HG03060 (cell line): ENCODE measurements around the gene DNAJC16.

ENCODE experiments used
- ATAC-seq: cut with Tn5 transposase; IDR thresholded peaks from one replicate; pipeline ENCODE4 v1.9.1; 2021; ENCODE audit warnings: low read depth, moderate number of reproducible peaks; ENCODE audit not compliant: unreplicated experiment

DNAJC16 gene

DNA sequence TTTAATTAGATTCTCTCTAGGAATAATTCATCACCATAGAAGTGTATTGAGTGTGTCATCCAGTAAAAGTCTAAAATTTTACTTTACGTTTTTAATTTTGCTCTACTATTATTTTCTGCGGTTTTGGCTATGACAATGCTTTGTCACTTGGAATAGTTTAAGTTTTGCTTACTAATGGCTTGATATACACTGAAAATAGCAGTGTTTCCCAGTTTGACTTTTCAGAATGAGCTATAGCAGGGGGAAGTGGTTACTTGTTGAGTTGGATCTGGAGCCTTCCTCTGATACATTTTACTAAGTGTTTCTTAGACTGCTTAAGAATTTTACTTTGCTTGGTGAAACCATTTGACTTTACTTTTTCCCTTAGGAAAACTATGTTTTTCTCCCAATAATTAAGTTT, 5.0 kb downstream of the DNAJC16 start:
- no peak for ATAC-seq

DNA sequence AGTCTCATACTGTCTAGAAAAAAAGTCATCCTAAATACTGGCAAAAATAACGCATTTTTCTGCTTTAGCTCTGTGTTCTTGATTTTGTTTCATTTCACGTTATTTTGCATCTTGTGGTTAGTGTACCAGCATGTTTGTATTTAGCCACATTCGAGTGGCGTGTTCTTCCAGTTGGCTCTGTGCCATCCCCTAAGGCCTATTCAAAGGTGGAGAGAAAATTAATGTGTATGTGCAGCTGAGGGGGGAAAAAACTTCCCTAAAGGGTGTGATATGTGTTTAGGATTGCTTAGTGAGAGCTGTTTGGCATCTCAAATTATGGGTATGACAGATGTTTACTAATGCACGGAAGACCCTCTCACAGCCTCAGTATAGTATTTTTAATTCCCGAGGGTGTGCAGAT, 12.1 kb downstream of the DNAJC16 start:
- ATAC-seq, result no peak

DNA sequence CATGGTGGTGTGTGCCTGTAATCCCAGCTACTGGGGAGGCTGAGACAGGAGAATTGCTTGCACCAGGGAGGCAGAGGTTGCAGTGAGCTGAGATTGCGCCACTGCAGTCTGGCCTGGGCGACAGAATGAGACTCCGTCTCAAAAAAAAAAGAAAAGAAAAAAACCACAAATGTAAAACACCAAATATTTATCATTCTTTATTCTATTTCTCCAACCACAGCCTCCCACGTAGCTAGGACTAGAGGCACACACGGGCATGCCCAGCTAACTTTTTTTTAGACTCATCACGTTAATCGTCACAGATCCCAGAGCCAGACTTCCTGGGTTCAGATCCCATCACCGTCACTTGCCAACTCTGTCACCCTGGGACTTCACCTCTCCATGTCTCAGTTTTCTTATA, 13.5 kb downstream of the DNAJC16 start:
- no peak for ATAC-seq

DNA sequence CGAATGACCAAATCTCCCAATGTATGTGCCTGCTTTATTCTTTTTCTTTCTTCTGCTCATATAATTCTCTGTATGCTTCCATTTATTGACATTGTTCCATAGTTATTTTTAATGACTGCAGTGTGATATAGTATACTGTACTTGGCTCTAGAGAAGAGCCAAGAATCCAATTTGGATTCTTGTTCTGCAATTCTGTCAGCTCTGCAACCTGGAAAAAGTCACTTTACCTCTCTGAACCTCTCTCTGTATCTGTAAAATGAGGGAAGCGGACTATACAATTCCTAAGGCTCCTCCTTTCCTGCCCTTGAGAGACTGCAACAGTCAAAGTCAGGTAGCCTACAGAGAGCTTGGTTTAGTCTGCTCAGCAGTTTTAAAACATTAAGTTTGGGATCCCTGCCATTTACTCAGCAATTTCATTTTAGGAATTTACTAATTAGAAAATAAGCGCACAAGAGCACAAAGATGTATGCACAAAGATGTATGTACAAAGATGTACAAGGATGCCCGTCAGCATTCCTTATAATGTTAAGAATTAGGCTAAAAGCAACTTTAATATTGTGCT, 14.7 kb downstream of the DNAJC16 start:
- no peak for ATAC-seq

DNA sequence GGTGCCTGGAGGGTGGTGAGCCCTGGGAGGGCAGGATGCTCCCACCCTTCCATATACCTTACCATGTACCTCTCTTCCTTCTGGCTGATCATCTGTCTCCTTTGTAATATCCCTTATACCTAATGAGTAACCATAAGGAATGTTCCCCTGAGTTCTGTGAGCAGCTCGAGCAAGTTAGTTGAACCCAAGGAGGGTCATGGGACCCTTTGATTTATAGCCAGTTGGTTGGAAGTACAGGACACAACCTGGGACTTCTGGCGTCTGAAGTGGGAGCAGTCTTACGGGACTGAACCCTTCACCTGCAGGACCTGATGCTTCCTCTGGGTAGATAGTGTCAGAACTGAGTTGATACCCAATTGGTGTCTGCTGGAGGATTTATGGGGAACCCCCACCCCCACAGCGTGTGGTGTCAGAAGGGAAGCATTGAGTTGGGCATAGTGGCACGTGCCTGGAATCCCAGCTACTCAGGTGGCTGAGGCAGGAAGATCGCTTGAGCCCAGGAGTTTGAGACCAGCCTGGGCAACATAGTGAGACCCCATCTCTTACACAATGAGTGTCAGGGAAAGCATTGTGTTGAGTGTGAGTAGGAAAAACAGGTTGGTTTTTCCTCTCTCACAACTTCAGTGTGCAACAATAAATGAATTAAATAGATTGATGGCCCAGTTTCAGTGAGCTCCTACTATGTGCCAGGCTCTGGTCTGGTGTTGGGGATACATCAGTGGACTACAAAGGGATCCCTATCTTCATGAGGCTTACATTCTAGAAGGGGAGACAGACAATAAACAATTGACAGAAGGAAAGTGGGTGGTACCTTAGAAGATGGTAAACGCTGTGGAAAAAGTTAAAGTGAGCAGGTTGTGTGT, 16.0 kb downstream of the DNAJC16 start:
- no peak for ATAC-seq

DNA sequence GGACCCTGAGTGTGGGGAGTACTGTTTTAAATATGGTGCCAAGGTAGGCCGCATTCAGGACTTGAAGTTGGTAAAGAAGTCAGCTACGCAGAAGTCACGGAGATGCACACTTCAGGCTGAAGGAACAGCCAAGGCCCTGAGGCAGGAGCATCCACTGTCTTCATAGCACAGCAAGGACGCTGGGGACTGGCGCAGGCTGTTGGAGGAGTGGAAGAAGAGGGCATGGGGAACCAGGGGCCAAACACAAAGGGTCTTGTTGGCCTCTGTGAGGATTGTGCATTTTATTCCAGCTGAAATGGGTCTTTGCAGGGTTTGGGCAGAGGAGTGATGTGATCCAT, 16.6 kb downstream of the DNAJC16 start:
- ATAC-seq, result no peak

DNA sequence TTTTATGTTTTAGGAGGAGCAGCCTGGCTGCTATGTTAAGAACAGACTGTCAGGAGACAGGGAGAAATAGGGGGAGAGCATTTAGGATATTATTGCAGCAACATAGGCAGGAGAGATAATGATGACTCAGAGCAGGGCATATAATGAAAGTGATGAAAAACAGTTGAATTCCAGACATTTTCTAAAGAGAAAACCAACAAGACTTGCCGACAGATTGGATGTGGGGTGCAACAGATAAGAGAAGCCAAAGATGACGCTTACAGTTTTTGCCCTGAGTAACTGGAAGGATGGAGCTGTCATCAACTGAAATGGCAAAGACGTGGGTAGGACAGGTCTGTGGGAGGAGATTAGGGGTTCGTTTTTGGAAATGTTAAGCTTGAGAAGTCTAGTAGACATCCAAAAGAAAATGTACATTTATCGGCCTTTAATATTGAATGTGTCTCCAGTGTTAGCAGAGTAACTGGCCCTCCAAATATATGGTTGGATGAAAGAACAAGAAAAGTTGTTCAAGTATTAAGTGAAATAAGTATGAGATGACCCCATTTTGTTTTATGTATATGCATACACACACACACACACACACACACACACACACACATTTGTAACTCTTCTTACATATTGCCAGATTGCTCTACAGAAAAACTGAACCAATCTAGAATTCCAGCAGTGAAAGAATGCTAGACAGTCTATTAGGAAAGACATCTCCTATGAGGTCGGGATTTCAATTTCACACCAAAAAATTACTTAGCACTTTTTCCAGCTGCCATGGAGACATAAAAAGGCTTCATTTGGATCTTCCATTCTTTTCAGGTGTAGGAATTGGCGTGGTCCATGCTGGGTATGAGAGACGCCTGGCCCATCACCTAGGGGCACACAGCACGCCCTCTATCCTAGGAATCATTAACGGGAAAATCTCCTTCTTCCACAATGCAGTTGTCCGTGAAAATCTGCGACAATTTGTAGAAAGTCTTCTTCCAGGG, 17.2 kb downstream of the DNAJC16 start:
- ATAC-seq, result no peak

DNA sequence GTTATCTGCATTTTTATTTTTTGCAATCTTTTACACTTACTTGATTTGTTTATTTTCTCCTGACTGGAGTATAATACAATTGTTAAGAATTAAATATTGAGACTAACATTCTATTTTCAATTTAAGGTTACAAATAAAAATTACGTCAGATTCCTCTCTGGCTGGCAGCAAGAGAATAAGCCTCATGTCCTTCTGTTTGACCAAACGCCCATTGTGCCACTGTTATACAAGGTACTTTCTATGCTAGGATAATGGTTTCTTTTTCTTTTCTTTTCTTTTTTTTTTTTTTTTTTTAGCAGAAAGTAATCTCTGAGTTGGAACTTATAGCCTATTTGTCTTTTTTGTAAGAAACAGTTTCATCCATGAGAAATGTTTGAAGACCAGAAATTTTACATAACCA, 20.0 kb downstream of the DNAJC16 start:
- ATAC-seq, result no peak

DNA sequence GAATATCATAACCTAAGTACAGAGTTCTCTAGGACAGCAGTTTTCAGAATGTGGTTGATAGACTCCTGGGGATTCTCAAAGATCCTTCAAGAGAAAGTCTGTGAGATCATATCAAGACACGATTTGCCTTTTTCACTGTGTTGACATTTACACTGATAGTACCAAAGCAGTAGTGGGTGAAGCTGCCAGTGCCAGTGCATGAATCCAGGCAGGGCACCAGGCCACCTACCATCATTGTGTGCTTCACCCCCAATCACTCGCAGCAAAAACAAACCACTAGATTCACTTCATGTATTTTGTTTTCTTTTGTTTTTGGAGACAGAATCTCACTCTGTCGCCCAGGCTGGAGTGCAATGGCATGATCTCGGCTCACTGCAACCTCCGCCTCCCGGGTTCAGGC, 23.9 kb downstream of the DNAJC16 start:
- no peak for ATAC-seq

DNA sequence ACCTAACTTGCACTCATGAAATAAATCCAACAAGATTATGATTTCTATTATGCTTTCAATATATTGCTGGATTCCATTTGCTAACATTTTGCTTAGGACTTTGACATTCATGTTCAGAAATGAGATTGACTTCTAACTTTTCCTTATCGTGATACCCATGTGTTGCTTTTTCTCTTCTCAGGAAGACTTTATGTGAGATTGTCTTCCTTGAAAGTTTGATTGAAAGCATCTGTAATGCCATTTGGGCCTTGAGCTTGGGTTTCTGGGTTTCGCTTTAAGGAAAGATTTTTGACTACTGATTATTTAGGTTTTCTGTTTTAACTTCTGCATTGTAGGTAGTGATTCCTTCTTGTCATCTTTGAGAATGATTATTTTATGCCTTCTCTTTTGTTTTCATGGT, 30.4 kb downstream of the DNAJC16 start:
- no peak for ATAC-seq

DNA sequence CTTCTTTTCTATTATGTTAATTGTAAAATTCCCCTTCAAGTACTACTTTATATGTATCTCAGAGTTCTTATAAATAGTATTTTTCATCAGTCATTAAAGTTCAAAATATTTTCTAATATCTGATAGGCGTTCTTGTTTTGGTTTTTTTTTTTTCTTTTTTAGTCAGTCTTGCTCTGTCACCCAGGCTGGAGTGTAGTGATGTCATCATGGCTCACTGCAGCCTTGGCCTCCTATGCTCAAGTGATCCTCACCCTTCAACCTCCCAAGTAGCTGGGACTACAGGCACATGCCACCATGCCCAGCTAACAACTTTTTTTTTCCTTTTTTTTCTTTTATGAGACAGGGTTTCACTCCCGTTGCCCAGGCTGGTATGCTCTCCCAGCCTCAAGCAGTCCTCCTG, 30.9 kb downstream of the DNAJC16 start:
- ATAC-seq, result no peak

DNA sequence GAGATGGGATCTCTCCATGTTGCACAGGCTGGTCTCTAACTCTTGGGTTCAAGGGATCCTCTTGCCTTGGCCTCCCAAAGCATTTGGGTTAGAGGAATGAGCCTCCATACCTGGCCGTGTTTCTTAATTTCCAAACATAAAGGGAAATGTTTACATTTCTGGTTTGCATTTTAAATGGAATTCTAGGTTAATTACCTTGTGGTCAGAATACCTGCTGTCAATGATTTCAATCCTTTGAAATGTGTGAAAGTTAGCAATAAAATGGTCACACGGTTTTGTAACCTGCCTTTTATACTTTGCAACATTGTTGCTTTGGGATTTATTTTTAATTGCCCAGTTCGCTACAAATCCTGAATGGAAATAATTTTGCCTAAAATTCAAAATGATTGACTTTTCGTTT, 31.9 kb downstream of the DNAJC16 start:
- ATAC-seq, result no peak

DNA sequence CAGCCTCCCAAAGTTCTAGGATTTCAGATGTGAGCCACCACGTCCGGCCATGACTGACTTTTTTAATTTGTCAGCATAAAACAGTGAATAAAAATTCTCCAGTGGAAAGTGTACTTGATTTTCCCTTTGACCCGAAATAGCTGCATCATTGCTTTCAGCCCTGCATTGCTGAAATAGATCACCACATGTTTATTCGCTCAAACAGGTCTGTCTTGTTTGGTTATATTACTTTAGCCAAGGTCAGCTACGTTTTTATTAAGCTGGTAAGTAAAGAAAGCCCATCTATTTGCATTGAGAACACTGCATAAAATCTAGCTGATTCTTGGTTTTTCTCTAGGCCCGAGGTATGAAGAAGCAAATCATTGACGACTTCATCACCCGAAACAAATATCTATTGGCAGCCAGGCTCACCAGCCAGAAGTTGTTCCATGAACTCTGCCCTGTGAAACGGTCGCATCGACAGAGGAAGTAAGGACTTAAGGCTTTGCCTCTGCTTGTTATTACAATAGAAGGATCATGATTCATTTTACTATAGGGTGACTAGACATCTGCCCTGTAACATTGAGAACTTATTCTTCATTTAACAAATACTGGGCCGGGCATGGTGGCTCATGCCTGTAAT, 32.7 kb downstream of the DNAJC16 start:
- ATAC-seq, result no peak

DNA sequence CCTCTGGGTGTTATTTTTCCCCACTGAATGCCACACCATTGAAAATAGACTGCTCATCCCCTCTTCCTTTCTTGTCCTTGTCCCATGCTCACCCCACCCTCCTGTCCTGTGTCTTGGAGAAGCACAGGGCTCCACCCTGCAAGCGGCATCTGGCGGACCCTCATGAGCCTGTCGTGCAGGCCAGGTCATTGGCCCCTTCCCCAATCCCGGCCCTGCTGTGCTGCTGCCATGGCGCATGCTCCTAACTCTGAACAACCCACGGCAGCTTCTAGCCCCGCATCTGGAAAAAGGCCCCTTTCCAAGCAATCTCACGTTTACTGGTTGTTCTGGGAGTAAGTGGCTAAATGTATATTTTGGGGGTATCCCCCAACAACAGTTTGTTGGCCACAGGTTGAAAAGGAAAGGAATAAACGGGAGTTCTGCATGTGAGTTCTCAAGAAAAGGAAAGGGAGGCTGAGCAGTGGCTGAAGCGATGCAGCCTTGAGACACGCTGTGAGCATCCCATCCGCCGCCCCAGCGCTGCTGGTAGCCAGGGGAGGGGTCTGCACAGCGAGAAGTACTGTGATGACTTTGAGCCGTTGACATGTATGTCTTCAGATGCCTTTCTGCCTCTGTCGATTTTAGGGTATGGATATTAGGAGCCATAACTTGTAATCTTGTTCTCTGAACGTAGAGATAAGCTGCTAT, 41.9 kb downstream of the DNAJC16 start:
- ATAC-seq, result no peak

DNA sequence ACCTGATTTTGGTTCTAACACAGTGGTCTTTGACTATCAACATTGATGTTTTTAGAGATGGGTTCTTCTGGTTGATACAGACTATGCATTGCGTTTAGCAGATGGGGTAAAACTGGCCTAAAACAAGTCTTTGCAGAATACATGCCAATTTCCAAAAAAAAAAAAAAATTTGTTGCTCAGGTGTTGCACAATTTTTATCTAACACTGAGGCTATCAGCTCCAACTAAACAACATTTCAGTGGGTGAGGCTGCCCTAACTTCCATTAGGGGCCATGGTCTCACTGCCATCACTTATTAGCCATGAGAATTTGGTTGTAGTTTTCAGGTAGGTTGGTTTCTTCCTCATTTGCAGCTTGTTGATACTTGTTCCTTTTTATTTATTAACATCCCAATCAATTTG, 44.2 kb downstream of the DNAJC16 start:
- no peak for ATAC-seq

DNA sequence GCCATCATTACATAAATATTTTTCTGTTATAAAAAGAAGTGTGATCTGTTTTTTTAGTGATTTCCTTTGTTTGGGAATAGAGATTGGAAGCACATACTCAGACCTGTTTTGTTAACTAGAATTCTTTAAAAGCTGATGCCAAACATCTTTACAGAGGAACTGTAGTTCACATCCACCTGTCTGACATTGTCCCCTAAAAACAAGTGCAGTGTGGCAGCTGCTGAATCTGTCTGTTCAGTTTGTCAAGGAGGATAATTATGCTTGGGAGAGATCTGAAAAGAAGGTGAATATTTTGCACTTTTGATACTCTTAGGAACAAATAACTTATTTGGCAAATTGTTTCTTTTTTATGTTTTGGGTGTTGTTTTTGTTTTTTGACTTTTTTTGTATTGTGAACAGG, 44.6 kb downstream of the DNAJC16 start:
- no peak for ATAC-seq

DNA sequence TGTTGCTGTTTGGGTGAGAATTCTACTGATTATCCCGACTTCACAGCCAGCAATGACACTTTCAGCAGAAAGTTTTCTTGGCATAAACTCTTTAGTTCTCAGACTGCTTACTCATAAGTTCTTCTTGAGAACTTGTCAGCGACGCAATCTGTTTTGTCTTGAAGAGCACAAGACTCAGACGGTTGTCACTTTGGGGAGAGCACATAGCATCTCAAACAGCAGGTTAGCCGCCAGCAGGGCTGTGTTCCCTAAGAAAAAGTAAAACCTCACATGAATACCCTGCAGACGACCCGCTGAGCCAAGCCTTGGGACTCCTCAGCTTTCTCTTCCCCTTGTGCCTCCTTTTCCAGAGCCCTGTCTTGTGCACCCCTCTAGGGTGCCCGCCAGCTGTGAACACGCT, 46.8 kb downstream of the DNAJC16 start:
- ATAC-seq, result no peak

DNA sequence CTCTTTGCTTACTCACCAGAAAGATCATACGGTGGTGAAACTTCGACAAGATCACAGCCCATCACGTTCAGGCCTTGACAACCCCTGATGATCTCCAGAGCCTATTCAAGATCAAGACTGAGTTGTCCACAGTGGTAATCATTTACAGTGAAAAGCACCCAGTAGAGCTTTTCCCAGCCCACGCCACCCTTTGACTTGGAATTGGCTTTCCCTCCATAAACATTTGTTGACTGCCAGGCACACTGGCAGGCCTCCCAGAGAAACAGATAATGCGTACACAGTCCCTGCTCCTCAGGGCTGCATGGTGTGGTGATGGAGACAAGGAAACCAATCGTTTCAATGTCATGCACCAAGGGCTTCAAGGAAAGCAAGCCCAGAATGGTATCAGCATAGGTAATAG, 48.1 kb downstream of the DNAJC16 start:
- ATAC-seq, result no peak

DNA sequence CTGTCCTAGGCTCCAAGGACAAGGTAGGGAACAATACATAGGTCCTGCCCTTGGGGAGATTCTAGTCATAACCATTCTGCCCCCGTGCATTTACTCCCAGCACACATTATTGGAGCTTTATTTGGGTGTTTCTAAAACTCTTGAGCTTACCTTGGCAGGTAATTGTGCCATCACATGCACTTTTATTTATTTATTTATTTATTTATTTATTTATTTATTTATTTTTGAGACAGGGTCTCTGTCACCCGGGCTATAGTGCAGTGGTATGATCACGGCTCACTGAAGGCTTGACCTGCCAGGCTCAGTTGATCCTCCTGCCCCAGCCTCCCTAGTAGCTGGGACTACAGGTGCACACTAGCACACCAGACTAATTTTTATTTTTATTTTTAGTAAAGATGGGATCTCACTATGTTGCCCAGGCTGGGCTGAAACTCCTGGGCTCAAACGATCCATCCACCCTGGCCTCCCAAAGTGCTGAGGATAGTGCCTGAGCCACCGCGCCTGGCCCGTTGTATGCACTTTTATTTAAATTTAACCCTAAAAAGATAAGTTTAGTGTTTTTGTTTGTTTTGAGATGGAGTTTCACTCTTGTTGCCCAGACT, 49.0 kb downstream of the DNAJC16 start:
- no peak for ATAC-seq

DNA sequence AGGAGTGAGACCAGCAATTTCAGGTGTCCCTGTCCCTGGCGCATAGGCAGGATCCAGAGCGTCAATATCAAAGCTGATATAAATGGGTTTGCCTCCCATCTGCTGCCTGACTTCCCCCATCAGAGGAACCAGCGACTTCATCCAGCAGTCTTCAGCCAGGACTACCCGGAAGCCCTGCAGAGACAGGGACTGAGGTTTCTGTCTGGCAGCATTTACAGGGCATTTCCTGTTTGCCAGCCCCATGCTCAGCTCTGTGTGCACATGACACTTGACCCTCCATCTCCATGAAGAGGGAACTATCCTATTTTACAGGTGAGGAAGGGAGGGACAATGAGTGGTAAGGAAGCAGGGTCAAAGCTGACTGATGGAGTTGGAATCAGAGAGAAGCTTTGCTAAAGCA, 51.0 kb downstream of the DNAJC16 start:
- ATAC-seq, result no peak
